Measurements from ENCODE around the gene PTPRJ.
A peak's percentile ranks its signal among the peaks of the same experiment; 100 is the strongest.

The PTPRJ gene

GRCh38 chr11:47971501-47971900, 8.9 kb upstream of the PTPRJ start:
- DNase-seq, result no peak

GRCh38 chr11:47973173-47973572, 7.2 kb upstream of the PTPRJ start:
- DNase-seq, result no peak

GRCh38 chr11:47976931-47977330, 3.4 kb upstream of the PTPRJ start:
- no peak for DNase-seq

GRCh38 chr11:47977623-47978022, 2.7 kb upstream of the PTPRJ start:
- DNase-seq, result no peak

GRCh38 chr11:47979378-47980087, 826 bp upstream of the PTPRJ start:
- DNase-seq, result no peak

GRCh38 chr11:47980907-47981621, 705 bp downstream of the PTPRJ start:
- DNase-seq, result peak; percentile 73

GRCh38 chr11:47981667-47982404, 1.5 kb downstream of the PTPRJ start:
- DNase-seq, result no peak

- DNase-seq, result no peak
Observed at GRCh38 chr11:47982616-47983015, 2.3 kb downstream of the PTPRJ start.

- DNase-seq, result no peak
Observed at GRCh38 chr11:47983464-47984397, 3.4 kb downstream of the PTPRJ start.

GRCh38 chr11:47986219-47986618, 5.9 kb downstream of the PTPRJ start:
- DNase-seq, result no peak

- DNase-seq, result no peak
Observed at GRCh38 chr11:47986742-47987141, 6.4 kb downstream of the PTPRJ start.

GRCh38 chr11:47987310-47987709, 7.0 kb downstream of the PTPRJ start:
- no peak for DNase-seq

- no peak for DNase-seq
Observed at GRCh38 chr11:47987781-47988180, 7.4 kb downstream of the PTPRJ start.

- DNase-seq, result no peak
Observed at GRCh38 chr11:47989779-47990178, 9.4 kb downstream of the PTPRJ start.

GRCh38 chr11:47991266-47991830, 11.0 kb downstream of the PTPRJ start:
- DNase-seq, result no peak

GRCh38 chr11:47991894-47992293, 11.5 kb downstream of the PTPRJ start:
- DNase-seq, result no peak

- no peak for DNase-seq
Observed at GRCh38 chr11:47992959-47993820, 12.8 kb downstream of the PTPRJ start.

- no peak for DNase-seq
Observed at GRCh38 chr11:47994417-47994816, 14.1 kb downstream of the PTPRJ start.

- no peak for DNase-seq
Observed at GRCh38 chr11:47995360-47995769, 15.0 kb downstream of the PTPRJ start.

GRCh38 chr11:47997063-47998053, 17.0 kb downstream of the PTPRJ start:
- no peak for DNase-seq
